Chondrocyte (in vitro differentiated cells): ENCODE results near the gene ARFIP1. TPM values are rescaled to one million over a fixed set of nuclear protein-coding genes. Genes with fewer than 3 reads are reported as not detected.
"Not testable (repeated sequence)": the region's sequence is repeated elsewhere in the genome, so short reads cannot be mapped to it uniquely, and the experiment has no call there.

Experiments
- DNase-seq: peaks from one replicate; pipeline ENCODE4 v3.0.0; 2021; ENCODE audit warnings: mixed read lengths, low spot score
- H3K27ac Mint-ChIP-seq: one replicate; pipeline ENCODE4 v1.8.0; 2021; ENCODE audit warnings: mild to moderate bottlenecking, moderate library complexity, mixed read lengths; ENCODE audit not compliant: unreplicated experiment
- H3K27me3 Mint-ChIP-seq: 2 replicates; pipeline ENCODE4 v1.8.0; 2021; ENCODE audit warnings: low read depth, mixed read lengths
- H3K36me3 Mint-ChIP-seq: 2 replicates; pipeline ENCODE4 v1.8.0; 2021; ENCODE audit warnings: low read depth, mixed read lengths
- H3K4me1 Mint-ChIP-seq: 2 replicates; pipeline ENCODE4 v1.8.0; 2021; ENCODE audit warnings: low read depth, mild to moderate bottlenecking, mixed read lengths
- H3K4me3 Mint-ChIP-seq: one replicate; pipeline ENCODE4 v1.8.0; 2021; ENCODE audit warnings: mild to moderate bottlenecking, moderate library complexity, mixed read lengths; ENCODE audit not compliant: unreplicated experiment
- H3K9me3 Mint-ChIP-seq: 2 replicates; pipeline ENCODE4 v1.8.0; 2021; ENCODE audit warnings: low read depth, mixed read lengths
- CTCF ChIP-seq: fragments of 200-600 bp; sonication (generic); IDR thresholded peaks from 2 replicates; pipeline ENCODE4 v1.5.0; 2021; ENCODE audit warnings: antibody characterized with exemption, mild to moderate bottlenecking, moderate library complexity
- total RNA-seq: library from RNA; stranded (reverse); gene quantifications from 3 replicates; pipeline ENCODE4 v1.2.1, GENCODE V29; 2021

Gene ARFIP1
- total RNA-seq, 1 donor from 2014 or later = 25.9 TPM

DNA sequence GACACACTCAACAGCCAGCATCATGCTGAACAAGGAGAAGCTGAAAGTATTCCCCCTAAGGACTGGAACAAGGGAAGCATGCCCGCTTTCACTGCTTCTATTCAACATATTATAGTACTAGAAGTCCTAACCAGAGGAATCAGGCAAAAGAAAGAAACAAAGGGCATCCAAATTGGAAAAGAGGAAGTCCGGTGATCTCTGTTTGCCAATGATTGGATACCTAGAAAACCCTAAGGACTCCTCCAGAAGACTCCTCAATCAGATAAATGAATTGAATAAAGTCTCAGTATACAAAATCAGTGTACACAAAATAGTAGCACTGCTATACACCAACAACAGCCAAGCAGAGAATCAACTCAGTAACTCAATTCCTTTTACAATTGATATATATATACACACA is 44.8 kb downstream of the ARFIP1 start:
- no peak for DNase-seq
- Mint-ChIP-seq H3K4me1 (no peaks in the 10 kb centered on the region), H3K36me3 (peaks cover 6% of the 10 kb centered on the region), H3K27ac (no peak overlapping the region), H3K27me3 (no peaks in the 10 kb centered on the region), H3K4me3 (no peak overlapping the region), H3K9me3 (peaks cover 36% of the 10 kb centered on the region)
- TF ChIP-seq CTCF = no peak

DNA sequence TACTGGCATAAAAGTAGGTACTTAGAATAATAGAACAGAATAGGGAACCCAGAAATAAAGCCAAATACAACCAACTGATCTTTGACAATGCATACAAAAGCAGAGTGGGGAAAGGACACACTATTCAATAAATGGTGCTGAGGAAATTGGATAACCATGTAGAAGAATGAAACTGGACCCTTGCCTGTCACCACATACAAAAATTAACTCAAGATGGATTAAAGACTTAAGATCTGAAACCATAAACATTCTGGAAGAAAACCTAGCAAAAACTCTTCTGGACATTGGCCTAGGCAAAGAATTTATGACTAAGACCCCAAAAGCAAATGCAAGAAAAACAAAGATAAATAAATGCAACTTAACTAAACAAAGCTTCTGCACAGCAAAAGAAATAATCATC is 45.6 kb downstream of the ARFIP1 start:
- no peak for TF ChIP-seq CTCF
- no peaks in the 10 kb centered on the region for H3K4me1 Mint-ChIP-seq
- peaks cover 36% of the 10 kb centered on the region for H3K9me3 Mint-ChIP-seq
- H3K36me3 Mint-ChIP-seq = peaks cover 5% of the 10 kb centered on the region
- no peak overlapping the region for H3K27ac Mint-ChIP-seq
- DNase-seq = no peak
- H3K4me3 Mint-ChIP-seq = no peak overlapping the region
- H3K27me3 Mint-ChIP-seq = no peaks in the 10 kb centered on the region

DNA sequence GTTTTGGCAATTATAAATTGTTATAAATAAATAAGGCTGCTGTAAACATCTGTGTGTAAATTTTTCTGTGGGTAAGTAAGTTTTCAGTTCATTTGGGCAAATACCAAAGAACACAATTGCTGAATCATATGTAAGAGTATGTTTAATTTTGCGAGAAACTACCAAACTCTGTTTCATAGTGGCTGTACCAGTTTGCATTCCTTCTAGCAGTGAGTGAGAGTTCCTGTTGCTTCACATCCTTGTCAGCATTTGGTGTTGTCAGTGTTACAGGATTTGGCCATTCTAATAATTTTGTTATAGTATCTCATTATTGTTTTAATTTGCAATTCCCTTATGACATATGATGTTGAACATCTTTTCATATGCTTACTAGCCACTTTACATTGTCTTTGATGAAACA is 48.4 kb downstream of the ARFIP1 start:
- Mint-ChIP-seq H3K36me3 (peaks cover 4% of the 10 kb centered on the region), H3K27me3 (no peaks in the 10 kb centered on the region), H3K27ac (peak overlapping the region; percentile 3), H3K4me3 (no peak overlapping the region), H3K4me1 (no peaks in the 10 kb centered on the region), H3K9me3 (peaks cover 32% of the 10 kb centered on the region)
- no peak for TF ChIP-seq CTCF
- no peak for DNase-seq

GRCh38 chr4:152831416-152831815 is 51.7 kb downstream of the ARFIP1 start:
- no peak for TF ChIP-seq CTCF
- H3K27ac Mint-ChIP-seq = no peak overlapping the region
- peaks cover 23% of the 10 kb centered on the region for H3K9me3 Mint-ChIP-seq
- peaks cover 9% of the 10 kb centered on the region for H3K36me3 Mint-ChIP-seq
- H3K4me1 Mint-ChIP-seq = no peaks in the 10 kb centered on the region
- no peak for DNase-seq
- H3K27me3 Mint-ChIP-seq = no peaks in the 10 kb centered on the region
- no peak overlapping the region for H3K4me3 Mint-ChIP-seq

DNA sequence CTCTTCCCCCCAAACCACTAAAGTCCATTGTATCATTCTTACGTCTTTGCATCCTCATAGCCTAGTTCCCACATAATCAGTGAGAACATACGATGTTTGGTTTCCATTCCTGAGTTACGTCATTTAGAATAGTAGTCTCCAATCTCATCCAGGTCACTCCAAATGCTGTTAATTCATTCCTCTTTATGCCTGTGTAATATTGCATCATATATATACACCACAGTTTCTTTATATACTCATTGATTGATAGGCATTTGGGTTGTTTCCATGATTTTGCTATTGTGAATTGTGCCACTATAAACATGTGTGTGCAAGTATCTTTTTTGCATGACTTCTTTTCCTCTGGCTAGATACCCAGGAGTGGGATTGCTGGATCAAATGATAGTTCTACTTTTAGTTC is 57.2 kb downstream of the ARFIP1 start:
- H3K27ac Mint-ChIP-seq = no peak overlapping the region

DNA sequence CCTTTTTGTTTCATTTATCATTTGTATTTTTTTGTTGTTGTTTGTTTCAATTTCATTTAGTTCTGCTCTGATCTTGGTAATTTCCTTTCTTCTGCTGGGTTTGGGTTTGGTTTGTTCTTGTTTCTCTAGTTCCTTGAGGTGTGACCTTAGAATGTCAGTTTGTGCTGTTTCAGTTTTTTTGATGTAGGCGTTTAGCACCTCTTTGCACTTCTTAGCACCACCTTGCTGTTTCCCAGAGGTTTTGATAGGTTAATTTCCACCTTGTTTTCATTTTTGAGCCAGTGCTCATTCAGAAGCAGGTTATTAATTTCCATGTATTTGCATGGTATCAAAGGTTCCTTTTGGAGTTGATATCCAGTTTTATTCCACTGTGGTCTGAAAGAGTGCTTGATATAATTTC is 60.0 kb downstream of the ARFIP1 start:
- H3K27me3 Mint-ChIP-seq, H3K4me3 Mint-ChIP-seq, H3K36me3 Mint-ChIP-seq, H3K27ac Mint-ChIP-seq, H3K4me1 Mint-ChIP-seq, DNase-seq: not testable (repeated sequence)
- peaks cover 12% of the 10 kb centered on the region for H3K9me3 Mint-ChIP-seq

More for the DNA sequence above, 57.2 kb downstream of the ARFIP1 start:
- H3K36me3 Mint-ChIP-seq = peaks cover 10% of the 10 kb centered on the region
- H3K4me1 Mint-ChIP-seq = no peaks in the 10 kb centered on the region
- TF ChIP-seq CTCF = no peak
- H3K9me3 Mint-ChIP-seq = peaks cover 17% of the 10 kb centered on the region
- H3K27me3 Mint-ChIP-seq = no peaks in the 10 kb centered on the region
- no peak overlapping the region for H3K4me3 Mint-ChIP-seq
- DNase-seq = no peak
